HG02981 (cell line): Measurements from ENCODE around the gene MB21D2.
"Not testable (repeated sequence)": the region's sequence is repeated elsewhere in the genome, so short reads cannot be mapped to it uniquely, and the experiment has no call there.

ENCODE experiments used
- ATAC-seq: cut with Tn5 transposase; IDR thresholded peaks from one replicate; pipeline ENCODE4 v1.9.1; 2021; ENCODE audit warnings: mild to moderate bottlenecking, moderate library complexity; ENCODE audit not compliant: unreplicated experiment

MB21D2 gene

GRCh38 chr3:192917404-192918274 is at the start of gene MB21D2:
Gene MB21D2, minus strand, starts transcription at chr3:192917856. Its CDS starts 16 bp downstream, at chr3:192917840.
- peak; percentile 51 for ATAC-seq

- not testable (repeated sequence) for ATAC-seq
Measured at GRCh38 chr3:192964959-192965719, 47.5 kb upstream of the MB21D2 start.

GRCh38 chr3:192959773-192960172 is 42.1 kb upstream of the MB21D2 start:
- no peak for ATAC-seq

- no peak for ATAC-seq
Measured at GRCh38 chr3:192958219-192958872, 40.7 kb upstream of the MB21D2 start.

DNA sequence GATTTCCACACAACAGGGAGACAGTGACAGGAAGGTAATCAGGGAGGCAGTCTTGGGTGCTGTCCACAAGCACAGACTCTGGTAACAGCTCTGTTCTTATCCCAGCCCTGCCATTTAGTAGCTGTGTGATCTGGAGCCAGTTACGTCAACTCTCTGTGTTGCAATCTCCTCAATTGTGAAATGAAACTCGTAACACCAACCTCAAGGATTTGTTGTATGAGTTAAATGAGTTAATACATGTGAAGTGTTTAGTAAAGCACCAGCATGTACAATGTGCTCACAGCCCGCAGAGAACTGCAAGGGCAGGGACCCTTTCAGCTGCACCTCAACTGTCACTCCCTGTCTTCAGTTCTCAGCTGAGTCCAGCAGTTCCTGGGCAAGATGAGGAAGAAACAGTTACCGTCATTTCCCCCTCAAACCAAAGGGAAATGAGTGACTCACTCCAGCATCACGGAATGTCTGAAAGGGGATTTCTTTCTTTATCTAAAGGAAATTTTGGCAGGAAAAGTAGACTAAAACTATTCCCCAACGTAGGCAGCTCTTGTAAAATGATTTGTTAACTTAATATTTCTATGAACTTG is 39.9 kb upstream of the MB21D2 start:
- ATAC-seq: no peak

GRCh38 chr3:192953926-192954325 is 36.3 kb upstream of the MB21D2 start:
- no peak for ATAC-seq

GRCh38 chr3:192947421-192947820 is 29.8 kb upstream of the MB21D2 start:
- ATAC-seq: no peak

DNA sequence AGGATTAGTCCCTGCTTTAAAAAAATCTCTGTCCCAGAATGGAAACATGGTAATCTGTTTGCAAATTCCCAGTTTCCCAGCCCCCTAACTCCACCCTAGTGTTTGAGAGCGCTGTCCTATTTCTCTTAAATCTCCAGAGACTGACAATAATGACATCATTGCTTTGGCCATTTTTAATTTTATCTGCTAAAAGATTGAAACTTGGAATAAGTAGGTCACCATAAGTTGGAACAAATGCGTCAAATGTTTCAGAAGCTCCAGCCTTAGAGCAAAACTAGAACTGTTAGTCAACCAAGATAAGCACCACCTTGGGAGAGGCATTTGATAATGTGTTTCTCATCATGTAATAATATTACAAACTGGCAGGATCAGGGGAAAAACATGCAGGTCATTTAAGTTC is 25.7 kb upstream of the MB21D2 start:
- no peak for ATAC-seq

GRCh38 chr3:192942625-192943024 is 25.0 kb upstream of the MB21D2 start:
- ATAC-seq: no peak

DNA sequence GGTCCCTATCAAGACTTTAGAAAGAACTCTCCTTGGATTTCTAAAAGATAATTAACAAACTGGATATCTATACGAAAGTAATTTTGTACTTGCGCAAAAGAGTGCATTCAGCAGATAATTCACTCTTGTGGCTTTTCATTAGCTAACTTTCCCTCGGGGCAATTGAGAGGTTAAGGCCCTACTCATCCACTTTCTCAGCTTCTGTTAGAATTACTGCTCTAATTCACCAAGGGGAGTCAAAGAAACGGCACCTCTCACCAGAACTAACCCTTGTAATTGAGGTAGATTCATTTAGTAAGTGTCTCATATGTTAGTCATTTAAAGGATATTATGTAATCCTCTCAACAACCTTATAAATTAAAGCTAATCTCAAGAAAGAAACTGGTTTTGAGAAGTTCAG is 22.5 kb upstream of the MB21D2 start:
- no peak for ATAC-seq

DNA sequence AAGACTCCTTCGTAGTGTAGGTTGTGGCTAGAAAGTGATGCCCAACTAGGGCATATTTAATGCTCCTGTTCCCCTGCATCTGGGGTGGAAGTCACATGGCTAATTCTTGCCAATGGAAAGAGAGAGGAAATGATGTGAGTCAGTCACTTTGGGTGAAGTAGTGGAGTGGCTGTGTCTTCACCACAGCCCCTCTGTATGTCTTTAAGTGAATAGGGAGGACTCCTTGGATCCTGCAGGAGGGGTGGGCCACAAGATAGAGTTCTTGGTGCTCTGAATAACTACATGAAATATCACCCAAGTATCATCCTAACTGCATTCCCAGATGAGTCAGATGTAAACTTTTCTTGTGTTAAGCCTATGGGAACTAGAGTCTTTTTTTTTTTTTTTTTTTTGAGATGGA is 17.8 kb upstream of the MB21D2 start:
- ATAC-seq: no peak

DNA sequence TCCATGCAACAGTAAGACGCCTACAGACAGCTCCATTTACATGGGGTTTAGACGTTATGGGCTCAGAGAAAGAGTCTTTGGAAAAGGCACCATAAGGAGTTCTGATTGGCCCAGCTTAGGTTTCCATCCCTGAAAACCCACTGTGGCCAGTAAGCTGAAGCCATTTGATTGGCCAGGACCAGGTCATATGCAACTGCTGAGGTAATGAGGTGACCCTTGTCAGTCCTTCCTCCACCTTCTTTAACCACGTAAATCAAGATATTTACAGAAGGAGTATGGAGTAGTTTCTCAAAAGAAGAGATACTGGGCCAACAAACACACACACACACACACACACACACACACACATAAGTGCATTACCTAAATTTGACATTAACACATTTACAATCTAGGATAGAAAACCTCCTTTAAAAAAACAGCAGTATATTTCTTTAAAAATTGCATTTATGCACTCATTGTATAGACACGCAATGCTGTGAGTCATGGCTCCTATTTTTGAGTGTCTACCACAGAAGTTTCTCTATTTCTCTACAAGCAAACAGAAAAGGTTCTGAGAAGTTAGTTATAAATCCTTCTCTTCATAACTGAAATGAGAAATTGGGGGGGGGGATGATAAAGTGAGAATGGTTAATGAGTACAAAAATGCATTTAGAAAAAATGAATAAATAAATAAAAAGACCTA is 16.3 kb upstream of the MB21D2 start:
- ATAC-seq: no peak

- no peak for ATAC-seq
Measured at GRCh38 chr3:192933259-192933658, 15.6 kb upstream of the MB21D2 start.

DNA sequence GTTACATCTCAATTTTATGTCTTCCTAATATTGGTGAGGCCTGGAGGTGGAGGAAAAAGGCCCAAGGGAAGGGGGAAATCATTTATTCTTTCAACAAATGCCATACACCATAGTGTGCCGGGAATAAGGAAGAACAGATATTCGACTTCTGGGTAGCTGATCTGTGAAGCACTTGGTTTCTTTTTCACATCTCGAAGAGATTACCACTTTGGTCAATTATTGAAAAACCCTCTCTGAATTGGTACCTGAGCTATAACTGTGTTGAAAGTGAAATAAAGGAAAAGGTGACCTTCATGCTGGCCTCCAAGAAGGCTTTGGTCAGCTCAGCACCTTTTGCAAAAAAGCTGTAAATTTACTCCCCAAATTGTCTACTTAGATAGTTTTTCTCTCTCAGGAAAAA is 14.2 kb upstream of the MB21D2 start:
- peak; percentile 82 for ATAC-seq

DNA sequence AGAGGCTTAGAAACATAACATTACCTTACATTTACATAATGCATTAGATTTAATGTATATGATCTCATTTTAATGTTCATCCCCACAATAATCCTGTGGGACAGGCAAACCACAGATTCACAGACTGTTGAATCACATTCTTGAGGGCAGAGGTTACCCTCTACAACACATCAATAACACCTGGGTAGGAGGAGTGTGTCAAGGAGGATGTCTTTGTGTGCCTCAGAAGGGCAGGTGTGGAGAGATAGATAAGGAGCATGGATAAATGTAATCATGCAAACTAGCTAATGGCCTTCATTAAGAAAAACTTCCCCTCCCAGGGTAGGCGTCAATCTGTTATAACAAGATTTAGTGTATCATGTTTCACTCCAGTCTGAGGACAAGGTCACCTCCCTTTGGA is 12.9 kb upstream of the MB21D2 start:
- no peak for ATAC-seq

DNA sequence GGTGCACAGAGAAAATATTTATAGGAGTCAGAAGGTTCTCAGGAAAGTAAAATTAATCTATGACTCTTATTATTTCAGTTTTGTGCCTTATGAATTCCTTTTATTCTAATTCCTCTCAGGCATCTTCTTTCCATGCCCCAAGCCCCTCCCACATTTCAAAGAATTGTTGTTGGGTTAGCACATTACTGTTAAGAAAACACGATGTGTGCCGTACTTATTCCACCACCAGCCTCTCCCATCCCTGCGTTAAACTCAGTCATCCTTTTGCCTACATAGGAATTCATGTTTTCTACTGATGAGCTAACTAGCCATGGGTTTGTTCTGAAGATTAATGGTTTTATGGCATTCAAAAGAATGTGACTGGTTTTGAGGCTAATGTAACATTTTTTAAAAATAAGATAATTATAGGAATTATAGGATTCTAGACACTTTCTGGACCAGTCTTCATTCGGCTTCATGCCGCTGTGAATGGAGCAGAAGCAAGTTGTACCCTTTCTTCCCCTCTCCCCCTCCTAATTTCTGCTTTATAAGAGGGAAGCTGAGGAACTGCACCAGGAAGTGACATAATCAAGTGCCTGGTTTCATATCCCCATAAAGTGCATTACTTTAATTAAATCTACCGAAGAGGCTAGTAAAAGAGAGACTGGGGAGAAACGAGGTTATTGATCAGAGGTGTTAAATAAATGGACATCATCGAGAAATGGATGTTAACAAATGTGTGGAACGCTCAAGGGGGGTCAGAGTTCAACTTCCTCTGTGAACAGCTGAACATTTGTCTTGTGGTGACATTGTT is 12.3 kb upstream of the MB21D2 start:
- no peak for ATAC-seq

GRCh38 chr3:192929146-192929545 is 11.5 kb upstream of the MB21D2 start:
- no peak for ATAC-seq

DNA sequence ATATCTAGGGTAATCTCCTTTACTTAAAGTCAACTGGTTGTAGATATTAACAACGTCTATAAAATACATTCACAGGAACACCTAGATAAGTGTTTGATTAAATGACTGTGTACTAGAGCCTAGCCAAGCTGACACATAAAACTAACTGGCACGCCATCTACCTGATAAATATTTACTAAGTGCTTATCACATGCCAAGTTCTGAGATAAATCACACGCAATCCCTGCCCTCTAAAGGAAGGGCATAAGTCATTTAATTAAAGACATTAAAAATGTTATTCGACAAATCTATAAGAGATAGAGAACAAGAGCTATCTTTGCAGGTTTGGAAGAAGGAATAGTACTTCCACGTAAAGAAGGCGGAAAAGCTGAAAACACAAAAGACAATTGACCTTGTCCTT is 11.1 kb upstream of the MB21D2 start:
- no peak for ATAC-seq

DNA sequence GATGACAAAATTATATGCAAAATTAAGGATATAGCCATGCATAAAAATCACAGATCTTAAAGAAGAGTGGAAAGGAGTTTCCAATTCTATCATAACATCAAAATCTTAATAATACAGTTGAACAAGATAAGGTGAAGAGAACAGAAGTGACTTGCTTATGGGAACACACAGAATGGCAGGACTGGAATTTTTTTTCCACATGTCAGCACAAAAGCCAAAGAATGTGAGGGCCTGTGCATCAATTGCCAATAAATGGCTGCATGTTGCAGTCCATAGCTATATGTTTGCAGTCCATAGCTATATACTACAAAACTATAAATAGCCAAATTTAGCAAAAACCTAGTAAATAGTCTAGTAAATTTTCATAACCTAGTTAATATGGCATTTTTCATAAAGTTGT is 10.4 kb upstream of the MB21D2 start:
- ATAC-seq: no peak

DNA sequence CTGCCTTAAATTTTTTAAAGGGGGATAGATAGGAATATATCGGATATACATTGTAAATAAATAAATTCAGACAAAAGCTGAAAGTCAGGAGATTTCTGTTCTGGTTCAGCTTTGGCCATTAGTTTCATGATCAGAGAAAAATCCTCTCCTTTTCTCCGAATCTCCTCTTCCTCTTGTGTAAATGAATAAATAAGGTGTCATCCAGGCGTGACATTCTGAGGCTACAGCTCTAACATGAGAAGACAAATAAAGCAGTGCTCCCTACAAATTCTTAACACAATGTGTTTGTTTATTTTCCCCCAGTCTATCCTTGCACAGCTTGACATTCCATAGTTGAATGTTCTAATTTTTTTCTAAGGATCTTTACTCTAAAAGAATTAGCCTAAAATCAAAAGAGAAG is 9.4 kb upstream of the MB21D2 start:
- no peak for ATAC-seq
